ENCODE measurements around the gene HOXA9. TPM values are rescaled to one million over a fixed set of nuclear protein-coding genes. Genes with fewer than 3 reads are reported as not detected.

The HOXA9 gene
- total RNA-seq, 1 experiment from 2014 or later, result 91.0 TPM

DNA sequence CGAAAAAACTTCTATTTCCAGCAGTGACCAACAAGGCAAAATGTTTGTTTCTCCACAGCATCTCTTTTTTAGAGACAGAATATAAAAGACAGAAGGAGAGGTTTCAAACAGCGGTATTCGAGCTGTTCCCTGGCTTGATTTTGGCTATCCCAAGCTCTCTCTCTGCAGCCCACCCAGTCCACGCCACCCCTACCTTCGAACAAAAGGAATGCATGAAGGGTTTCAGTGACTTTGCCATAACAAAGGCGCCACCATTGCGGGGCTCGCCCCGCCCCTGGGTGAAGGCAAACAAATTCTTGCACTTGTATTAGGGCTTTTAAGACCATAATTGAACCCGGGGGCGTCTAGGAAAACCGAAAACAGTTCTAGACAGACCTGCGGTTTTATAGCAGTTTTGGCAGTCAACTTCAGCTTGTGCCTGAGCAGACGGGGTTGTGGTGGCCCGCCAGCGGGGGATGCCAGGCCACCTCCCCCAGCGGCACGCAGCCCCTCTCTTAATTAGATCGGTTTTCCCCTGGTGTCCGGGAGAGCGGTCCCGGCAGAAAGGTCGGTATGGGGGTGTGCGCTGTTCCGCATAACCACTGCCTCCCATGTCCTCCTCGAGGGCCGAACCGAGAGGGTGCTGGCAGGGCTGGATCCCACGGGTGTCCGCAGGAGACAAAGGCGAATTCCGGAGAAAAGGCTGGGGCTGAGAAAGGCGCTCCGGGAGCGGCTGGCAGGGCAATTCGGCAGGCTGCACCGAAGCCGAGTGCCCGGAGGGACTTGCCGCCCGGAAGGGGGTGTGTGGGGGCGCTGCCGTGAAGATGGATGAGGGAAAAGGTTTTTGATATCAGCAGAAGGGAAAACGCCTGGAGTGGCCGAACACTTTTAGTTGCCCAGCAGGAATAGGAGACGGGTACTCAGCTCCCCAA is 22.4 kb upstream of the HOXA9 start:
- no peak overlapping the region for H3K27ac ChIP-seq (ENCODE audit: low read depth, low read length)

DNA sequence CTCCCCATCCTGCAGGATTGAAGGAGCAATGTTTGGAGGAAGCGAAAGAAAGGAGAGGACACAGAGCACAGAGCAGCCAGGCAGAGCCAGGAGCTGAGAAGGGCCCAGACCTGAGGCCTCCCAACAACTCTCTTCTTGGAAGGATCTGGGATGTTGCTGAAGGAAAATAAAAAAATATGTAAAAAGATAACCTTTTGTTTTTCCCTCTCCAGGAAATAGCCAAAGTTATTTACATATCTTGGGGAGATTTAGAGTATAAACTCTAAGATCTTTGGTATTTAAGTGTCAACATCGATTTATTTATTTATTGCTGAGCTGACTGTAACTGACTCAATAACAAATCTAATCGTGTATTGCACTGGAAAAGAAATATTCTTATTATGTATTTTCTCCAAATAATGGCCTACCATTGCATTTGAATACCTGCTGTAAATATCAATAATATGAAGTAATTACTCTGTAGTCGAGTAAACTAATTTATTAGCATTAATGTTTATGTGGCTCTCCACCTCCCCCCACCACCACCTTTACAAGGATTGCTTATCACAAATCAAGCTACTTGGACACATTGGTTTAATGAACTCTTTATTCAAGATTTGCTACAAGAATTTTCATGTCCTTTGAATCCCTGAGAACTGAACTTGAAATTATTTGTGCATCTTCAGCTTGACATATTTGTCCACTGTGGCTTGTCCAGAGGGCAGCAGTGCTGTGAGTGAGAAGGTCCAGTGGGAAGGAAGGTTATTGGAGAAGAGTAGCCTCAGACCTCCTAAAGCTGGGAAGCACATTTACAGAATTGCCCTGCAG is 21.5 kb upstream of the HOXA9 start:
- no peak for TF ChIP-seq EGR1 (IDR thresholded peaks at IDR 0.05; ENCODE audit: low read depth)
- TF ChIP-seq, protein P1, sequence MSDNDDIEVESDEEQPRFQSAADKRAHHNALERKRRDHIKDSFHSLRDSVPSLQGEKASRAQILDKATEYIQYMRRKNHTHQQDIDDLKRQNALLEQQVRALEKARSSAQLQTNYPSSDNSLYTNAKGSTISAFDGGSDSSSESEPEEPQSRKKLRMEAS (IDR thresholded peaks at IDR 0.05), result no peak
- TF ChIP-seq SIN3A (IDR thresholded peaks at IDR 0.05; ENCODE audit: low read depth), result no peak
- no peak for TF ChIP-seq SP1 (IDR thresholded peaks at IDR 0.05; ENCODE audit: low read depth)
- no peak for TF ChIP-seq TCF7L2 (IDR thresholded peaks at IDR 0.05; ENCODE audit: borderline replicate concordance, extremely low read depth, insufficient read depth, insufficient read length)
- no peak for TF ChIP-seq SRF (IDR thresholded peaks at IDR 0.05; ENCODE audit: low read depth)
- no peak for TF ChIP-seq RAD21 (IDR thresholded peaks at IDR 0.05; ENCODE audit: low read depth)
- TF ChIP-seq, protein P2, sequence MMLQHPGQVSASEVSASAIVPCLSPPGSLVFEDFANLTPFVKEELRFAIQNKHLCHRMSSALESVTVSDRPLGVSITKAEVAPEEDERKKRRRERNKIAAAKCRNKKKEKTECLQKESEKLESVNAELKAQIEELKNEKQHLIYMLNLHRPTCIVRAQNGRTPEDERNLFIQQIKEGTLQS (IDR thresholded peaks at IDR 0.05), result no peak
- no peak for TF ChIP-seq EZH2 (IDR thresholded peaks at IDR 0.05)
- no peak overlapping the region for H3K27ac ChIP-seq (ENCODE audit: low read depth, low read length)
- no peak overlapping the region for H3K4me2 ChIP-seq (ENCODE audit: low read length)
- no peak overlapping the region for H3K9ac ChIP-seq (ENCODE audit: low read length)
- H2AFZ ChIP-seq (ENCODE audit: low read depth, low read length, poor library complexity, severe bottlenecking), result no peak overlapping the region
- no peaks in the 10 kb centered on the region for H3K9me2 ChIP-seq (ENCODE audit: insufficient read depth)
- RAD21 ChIA-PET (ENCODE audit: low non-redundant PET in 1 of 2, low total read pairs in 2 of 2, uncharacterized antibody in 2 of 2, unreplicated experiment in 2 of 2), result no interaction called here
- no peaks in the 10 kb centered on the region for H3K27me3 ChIP-seq (ENCODE audit: insufficient read depth, low read length)
- POLR2A ChIA-PET, result interaction anchor here (1.1 kb wide), 1 partner anchor 15 kb away, joined by 3 read pairs; no protein-coding TSS in a partner anchor
- no TSS peak for BruUV-seq (replicated peaks)
- H3K4me1 ChIP-seq (ENCODE audit: control insufficient read depth in 1 of 2, insufficient read depth in 2 of 2, low read length in 2 of 2), result peaks cover 18 to 31% of the 10 kb centered on the region in 2 experiments
- DNase-seq (ENCODE audit: low read depth, low spot score) (no peak), ATAC-seq (no peak)
- CTCF ChIA-PET, result interaction anchor here (2.2 kb wide), 1 partner anchor 9 kb away, joined by 8 read pairs; no protein-coding TSS in a partner anchor
- H3K9me3 ChIP-seq (ENCODE audit: control insufficient read depth in 1 of 2, insufficient read depth in 1 of 2, low read depth in 1 of 2, low read length in 2 of 2), result no peaks in the 10 kb centered on the region
- intact Hi-C loops (cut with micrococcal nuclease), result no loop called here
- H3K4me3 ChIP-seq (replicated peaks in 1 of 2; ENCODE audit: low read depth in 1 of 2, low read length in 2 of 2), result no peak overlapping the region
- no peaks in the 10 kb centered on the region for H3K36me3 ChIP-seq (ENCODE audit: control insufficient read depth in 1 of 2, insufficient read depth in 2 of 2, low read length in 2 of 2)
- H4K20me1 ChIP-seq (ENCODE audit: insufficient read depth), result no peaks in the 10 kb centered on the region
- peaks cover 19% of the 10 kb centered on the region; the same call in 1 of the 2 replicates for H3K79me2 ChIP-seq (ENCODE audit: insufficient read depth, low read length)

More for the DNA sequence above, 22.4 kb upstream of the HOXA9 start:
- Histone ChIP-seq H4K20me1 (ENCODE audit: insufficient read depth) (no peaks in the 10 kb centered on the region), H3K9ac (ENCODE audit: low read length) (no peak overlapping the region), H3K79me2 (ENCODE audit: insufficient read depth, low read length) (peaks cover 19% of the 10 kb centered on the region; the same call in 1 of the 2 replicates), H3K36me3 (ENCODE audit: control insufficient read depth in 1 of 2, insufficient read depth in 2 of 2, low read length in 2 of 2) (no peaks in the 10 kb centered on the region), H2AFZ (ENCODE audit: low read depth, low read length, poor library complexity, severe bottlenecking) (no peak overlapping the region), H3K4me3 (replicated peaks in 1 of 2; ENCODE audit: low read depth in 1 of 2, low read length in 2 of 2) (no peak overlapping the region), H3K27me3 (ENCODE audit: insufficient read depth, low read length) (no peaks in the 10 kb centered on the region), H3K4me2 (ENCODE audit: low read length) (no peak overlapping the region), H3K9me2 (ENCODE audit: insufficient read depth) (no peaks in the 10 kb centered on the region), H3K9me3 (ENCODE audit: control insufficient read depth in 1 of 2, insufficient read depth in 1 of 2, low read depth in 1 of 2, low read length in 2 of 2) (no peaks in the 10 kb centered on the region), H3K4me1 (ENCODE audit: control insufficient read depth in 1 of 2, insufficient read depth in 2 of 2, low read length in 2 of 2) (peaks cover 13 to 23% of the 10 kb centered on the region in 2 experiments)
- TF ChIP-seq SP1 (IDR thresholded peaks at IDR 0.05; ENCODE audit: low read depth) (no peak), SIN3A (IDR thresholded peaks at IDR 0.05; ENCODE audit: low read depth) (no peak), TCF7L2 (IDR thresholded peaks at IDR 0.05; ENCODE audit: borderline replicate concordance, extremely low read depth, insufficient read depth, insufficient read length) (no peak), JUND (IDR thresholded peaks at IDR 0.05) (no peak), EGR1 (IDR thresholded peaks at IDR 0.05; ENCODE audit: low read depth) (no peak)
- TF ChIP-seq, protein P2 (IDR thresholded peaks at IDR 0.05), result no peak
- ATAC-seq (no peak), DNase-seq (ENCODE audit: low read depth, low spot score) (no peak)
- no TSS peak for BruUV-seq (replicated peaks)
- ChIA-PET RAD21 (ENCODE audit: low non-redundant PET in 1 of 2, low total read pairs in 2 of 2, uncharacterized antibody in 2 of 2, unreplicated experiment in 2 of 2) (no interaction called here), POLR2A (interaction anchor here (1.1 kb wide), 1 partner anchor 16 kb away, joined by 3 read pairs; no protein-coding TSS in a partner anchor), CTCF (interaction anchor here (2.2 kb wide), 1 partner anchor 8 kb away, joined by 8 read pairs; no protein-coding TSS in a partner anchor)
- intact Hi-C loops (cut with micrococcal nuclease), result no loop called here
